Gastrocnemius medialis (tissue), 4 donors: ENCODE data around the gene ASTN2. TPM values are rescaled to one million over a fixed set of nuclear protein-coding genes. Genes with fewer than 3 reads are reported as not detected.

ENCODE experiments used
- ATAC-seq, 2 donors: fragments of 150-250 bp; one replicate each; pipeline ENCODE4 v1.9.1; 2016
- DNase-seq, 2 donors: peaks; one replicate each; pipeline ENCODE4 v3.0.0-alpha.2; 2019
- H3K27ac ChIP-seq, 4 donors: fragments of 200-600 bp; sonication (generic); 1 replicate in 1 of 4; 2 replicates in 3 of 4; pipeline ENCODE4 v1.5.1; 2016 to 2018; ENCODE audit warnings: mild to moderate bottlenecking in 2 of 4, moderate library complexity in 1 of 4
- H3K27me3 ChIP-seq, 3 donors: fragments of 200-600 bp; sonication (generic) in 2 of 3; 1 replicate in 1 of 3; 2 replicates in 2 of 3; pipeline versions ENCODE4 v1.5.1 to v1.6.0; 2016 to 2019; ENCODE audit warnings: mild to moderate bottlenecking in 1 of 3, moderate library complexity in 1 of 3
- H3K36me3 ChIP-seq, 2 donors: fragments of 200-600 bp; sonication (generic) in 1 of 2; one replicate each; pipeline ENCODE4 v1.5.1; 2017 to 2018
- H3K4me1 ChIP-seq, 2 donors: fragments of 200-600 bp; sonication (generic) in 1 of 2; one replicate each; pipeline ENCODE4 v1.5.1; 2016 to 2017; ENCODE audit warnings: mild to moderate bottlenecking in 2 of 2
- H3K4me3 ChIP-seq, 4 donors: fragments of 200-600 bp; sonication (generic) in 3 of 4; 1 replicate in 1 of 4; 2 replicates in 3 of 4; pipeline ENCODE4 v1.5.1; 2016 to 2019; ENCODE audit warnings: mild to moderate bottlenecking in 2 of 4
- H3K9me3 ChIP-seq, 3 donors: fragments of 200-600 bp; sonication (generic) in 2 of 3; 1 replicate in 1 of 3; 2 replicates in 2 of 3; pipeline ENCODE4 v1.5.1; 2016 to 2019
- CTCF ChIP-seq, 5 experiments: fragments of 450-650 bp in 3 of 5; fragments of 200-600 bp in 2 of 5; sonication (generic) in 2 of 5; IDR thresholded peaks in 4 of 5; conservative IDR thresholded peaks in 1 of 5; 1 replicate in 4 of 5; 2 replicates in 1 of 5; pipeline ENCODE4 v1.5.1; 2016 to 2019; ENCODE audit warnings: antibody characterized with exemption in 5 of 5, mild to moderate bottlenecking in 3 of 5, moderate library complexity in 3 of 5
- POLR2A ChIP-seq, 2 donors: fragments of 450-650 bp; IDR thresholded peaks; one replicate each; pipeline ENCODE4 v1.6.1; 2017; ENCODE audit warnings: antibody characterized with exemption in 2 of 2, mild to moderate bottlenecking in 2 of 2, moderate library complexity in 2 of 2
- in situ Hi-C, 4 donors: fragments of 200-750 bp; cut with MboI; loops; one replicate each; pipeline versions ENCODE4 v1.15.0 to v1.8.0; 2017; ENCODE audit warnings: low sequenced_read_pairs in 4 of 4
- intact Hi-C: fragments of 100-400 bp; cut with DNase I; formaldehyde crosslinking; loops from one replicate; pipeline ENCODE4 v1.15.1; 2023; ENCODE audit warnings: low total_unique reads
- total RNA-seq, 4 donors: library from RNA; depleted of rRNA; stranded (reverse); fragments of >200 nt; gene quantifications; one replicate each; pipeline versions ENCODE4 v1.1.0 to v1.2.3, GENCODE V29; 2016

Gene ASTN2
- total RNA-seq, 4 donors from 2014 or later: 2.5 to 4.6 (median 3.7) TPM

GRCh38 chr9:116435706-116436105 lies 979.2 kb downstream of the ASTN2 start:
- no peaks in the 10 kb centered on the region for H3K9me3 ChIP-seq
- H3K4me1 ChIP-seq: no peaks in the 10 kb centered on the region
- TF ChIP-seq POLR2A (IDR thresholded peaks at IDR 0.05) (no peak), CTCF (IDR thresholded peaks at IDR 0.05 in 4 of 5, conservative IDR thresholded peaks at IDR 0.05 in 1 of 5) (no peak)
- intact Hi-C loops (no loop called here), in situ Hi-C loops (no loop called here)
- H3K4me3 ChIP-seq: no peak overlapping the region
- no peaks in the 10 kb centered on the region for H3K27me3 ChIP-seq
- H3K27ac ChIP-seq: no peak overlapping the region
- H3K36me3 ChIP-seq: peaks cover 0 to 9% of the 10 kb centered on the region in 2 donors
- ATAC-seq (no peak), DNase-seq (no peak)

GRCh38 chr9:116434314-116434713 lies 980.5 kb downstream of the ASTN2 start:
- Histone ChIP-seq H3K27ac (no peak overlapping the region), H3K9me3 (no peaks in the 10 kb centered on the region)
- TF ChIP-seq POLR2A (IDR thresholded peaks at IDR 0.05) (no peak), CTCF (IDR thresholded peaks at IDR 0.05 in 4 of 5, conservative IDR thresholded peaks at IDR 0.05 in 1 of 5) (no peak)

GRCh38 chr9:116432051-116432450 lies 982.8 kb downstream of the ASTN2 start:
- ATAC-seq (no peak), DNase-seq (no peak)
- H3K27ac ChIP-seq: no peak overlapping the region
- intact Hi-C loops (no loop called here), in situ Hi-C loops (no loop called here)
- no peak overlapping the region for H3K4me3 ChIP-seq
- no peaks in the 10 kb centered on the region for H3K9me3 ChIP-seq
- no peak for TF ChIP-seq POLR2A (IDR thresholded peaks at IDR 0.05)
- TF ChIP-seq CTCF (IDR thresholded peaks at IDR 0.05 in 4 of 5, conservative IDR thresholded peaks at IDR 0.05 in 1 of 5): no peak
- no peaks in the 10 kb centered on the region for H3K4me1 ChIP-seq
- H3K36me3 ChIP-seq: no peaks in the 10 kb centered on the region
- H3K27me3 ChIP-seq: no peaks in the 10 kb centered on the region

More at GRCh38 chr9:116434314-116434713, 980.5 kb downstream of the ASTN2 start:
- DNase-seq (no peak), ATAC-seq (no peak)
- intact Hi-C loops: no loop called here
- Histone ChIP-seq H3K4me3 (no peak overlapping the region), H3K36me3 (peaks cover 0 to 9% of the 10 kb centered on the region in 2 donors), H3K4me1 (no peaks in the 10 kb centered on the region), H3K27me3 (no peaks in the 10 kb centered on the region)
- in situ Hi-C loops: no loop called here

GRCh38 chr9:116430849-116431248 lies 984.0 kb downstream of the ASTN2 start:
- no peaks in the 10 kb centered on the region for H3K36me3 ChIP-seq
- no peaks in the 10 kb centered on the region for H3K9me3 ChIP-seq
- in situ Hi-C loops: no loop called here
- H3K27ac ChIP-seq: no peak overlapping the region
- DNase-seq (no peak), ATAC-seq (no peak)
- H3K27me3 ChIP-seq: no peaks in the 10 kb centered on the region
- no peak overlapping the region for H3K4me3 ChIP-seq
- intact Hi-C loops: no loop called here
- no peak for TF ChIP-seq POLR2A (IDR thresholded peaks at IDR 0.05)
- TF ChIP-seq CTCF (IDR thresholded peaks at IDR 0.05 in 4 of 5, conservative IDR thresholded peaks at IDR 0.05 in 1 of 5): no peak
- H3K4me1 ChIP-seq: no peaks in the 10 kb centered on the region

GRCh38 chr9:116425244-116425643 lies 989.6 kb downstream of the ASTN2 start:
- intact Hi-C loops: no loop called here
- H3K36me3 ChIP-seq: peaks cover 0 to 8% of the 10 kb centered on the region in 2 donors
- no peak for DNase-seq
- no peak for ATAC-seq
- no peaks in the 10 kb centered on the region for H3K9me3 ChIP-seq
- in situ Hi-C loops: no loop called here
- H3K4me3 ChIP-seq: no peak overlapping the region
- TF ChIP-seq POLR2A (IDR thresholded peaks at IDR 0.05) (no peak), CTCF (IDR thresholded peaks at IDR 0.05 in 4 of 5, conservative IDR thresholded peaks at IDR 0.05 in 1 of 5) (no peak)
- H3K4me1 ChIP-seq: no peaks in the 10 kb centered on the region
- no peak overlapping the region for H3K27ac ChIP-seq
- H3K27me3 ChIP-seq: no peaks in the 10 kb centered on the region
